ENCODE measurements around the gene FTSJ3. TPM values are rescaled to one million over a fixed set of nuclear protein-coding genes. Genes with fewer than 3 reads are reported as not detected.
"Not testable (repeated sequence)": the region's sequence is repeated elsewhere in the genome, so short reads cannot be mapped to it uniquely, and the experiment has no call there.

The FTSJ3 gene
- total RNA-seq, 1 donor from 2014 or later, result 50.2 TPM

GRCh38 chr17:63871646-63872365 is 44.3 kb upstream of the FTSJ3 start:
- not testable (repeated sequence) for H3K4me2 ChIP-seq (ENCODE audit: low read length); H3K9me3 Mint-ChIP-seq (ENCODE audit: unreplicated experiment); DNase-seq (ENCODE audit: low read depth); H3K9me3 ChIP-seq (ENCODE audit: insufficient read depth, low read depth, low read length); H3K79me2 ChIP-seq (ENCODE audit: insufficient read depth, low read length); H3K27ac Mint-ChIP-seq (ENCODE audit: unreplicated experiment); H3K36me3 Mint-ChIP-seq (ENCODE audit: low read depth, unreplicated experiment); H3K27ac ChIP-seq (ENCODE audit: low read depth, low read length); H3K27me3 ChIP-seq (ENCODE audit: insufficient read depth, low read length); H2AFZ ChIP-seq (ENCODE audit: low read depth, low read length); H3K9ac ChIP-seq (ENCODE audit: low read length); H3K4me3 Mint-ChIP-seq (ENCODE audit: unreplicated experiment); FAIRE-seq; H3K36me3 ChIP-seq (ENCODE audit: insufficient read depth, low read length); H3K4me1 ChIP-seq (ENCODE audit: insufficient read depth, low read length); H4K20me1 ChIP-seq (ENCODE audit: insufficient read depth, low read length); H3K4me3 ChIP-seq (ENCODE audit: insufficient read depth, low read depth, low read length); H3K27me3 Mint-ChIP-seq (ENCODE audit: low read depth, unreplicated experiment)
- H3K4me1 Mint-ChIP-seq (ENCODE audit: low read depth, unreplicated experiment), result peaks cover 18% of the 10 kb centered on the region

- Mint-ChIP-seq H3K4me1 (ENCODE audit: low read depth, unreplicated experiment) (peaks cover 18% of the 10 kb centered on the region), H3K27ac (ENCODE audit: unreplicated experiment) (peak overlapping the region; percentile 14)
- H3K27me3 ChIP-seq (ENCODE audit: insufficient read depth, low read length); H3K4me1 ChIP-seq (ENCODE audit: insufficient read depth, low read length); H3K36me3 ChIP-seq (ENCODE audit: insufficient read depth, low read length); H3K79me2 ChIP-seq (ENCODE audit: insufficient read depth, low read length); FAIRE-seq; H3K36me3 Mint-ChIP-seq (ENCODE audit: low read depth, unreplicated experiment); H3K9ac ChIP-seq (ENCODE audit: low read length); H3K27ac ChIP-seq (ENCODE audit: low read depth, low read length); H4K20me1 ChIP-seq (ENCODE audit: insufficient read depth, low read length); H3K4me2 ChIP-seq (ENCODE audit: low read length); H3K4me3 Mint-ChIP-seq (ENCODE audit: unreplicated experiment); H3K4me3 ChIP-seq (ENCODE audit: insufficient read depth, low read depth, low read length); H3K9me3 Mint-ChIP-seq (ENCODE audit: unreplicated experiment); H3K27me3 Mint-ChIP-seq (ENCODE audit: low read depth, unreplicated experiment); H3K9me3 ChIP-seq (ENCODE audit: insufficient read depth, low read depth, low read length); DNase-seq (ENCODE audit: low read depth); H2AFZ ChIP-seq (ENCODE audit: low read depth, low read length): not testable (repeated sequence)
Observed at GRCh38 chr17:63870292-63870665, 42.8 kb upstream of the FTSJ3 start.

- H3K4me3 ChIP-seq (ENCODE audit: insufficient read depth, low read depth, low read length); H2AFZ ChIP-seq (ENCODE audit: low read depth, low read length); H3K9me3 Mint-ChIP-seq (ENCODE audit: unreplicated experiment); H4K20me1 ChIP-seq (ENCODE audit: insufficient read depth, low read length); H3K4me3 Mint-ChIP-seq (ENCODE audit: unreplicated experiment); H3K27ac ChIP-seq (ENCODE audit: low read depth, low read length); H3K36me3 Mint-ChIP-seq (ENCODE audit: low read depth, unreplicated experiment); FAIRE-seq; H3K27me3 ChIP-seq (ENCODE audit: insufficient read depth, low read length); H3K79me2 ChIP-seq (ENCODE audit: insufficient read depth, low read length); H3K36me3 ChIP-seq (ENCODE audit: insufficient read depth, low read length); H3K9me3 ChIP-seq (ENCODE audit: insufficient read depth, low read depth, low read length); H3K9ac ChIP-seq (ENCODE audit: low read length); H3K4me1 ChIP-seq (ENCODE audit: insufficient read depth, low read length); H3K27me3 Mint-ChIP-seq (ENCODE audit: low read depth, unreplicated experiment); H3K4me2 ChIP-seq (ENCODE audit: low read length): not testable (repeated sequence)
- peak; percentile 25 for DNase-seq (ENCODE audit: low read depth)
- Mint-ChIP-seq H3K27ac (ENCODE audit: unreplicated experiment) (peak overlapping the region; percentile 77), H3K4me1 (ENCODE audit: low read depth, unreplicated experiment) (peaks cover 18% of the 10 kb centered on the region)
Observed at GRCh38 chr17:63869491-63870291, 42.2 kb upstream of the FTSJ3 start.

GRCh38 chr17:63866625-63867024 is 39.2 kb upstream of the FTSJ3 start:
- not testable (repeated sequence) for H3K4me1 ChIP-seq (ENCODE audit: insufficient read depth, low read length); H3K4me2 ChIP-seq (ENCODE audit: low read length); H3K9me3 Mint-ChIP-seq (ENCODE audit: unreplicated experiment); H3K27me3 Mint-ChIP-seq (ENCODE audit: low read depth, unreplicated experiment); H2AFZ ChIP-seq (ENCODE audit: low read depth, low read length); H3K27me3 ChIP-seq (ENCODE audit: insufficient read depth, low read length); H3K79me2 ChIP-seq (ENCODE audit: insufficient read depth, low read length); H3K9me3 ChIP-seq (ENCODE audit: insufficient read depth, low read depth, low read length); H3K27ac ChIP-seq (ENCODE audit: low read depth, low read length); H3K36me3 ChIP-seq (ENCODE audit: insufficient read depth, low read length); DNase-seq (ENCODE audit: low read depth); H4K20me1 ChIP-seq (ENCODE audit: insufficient read depth, low read length); H3K4me3 ChIP-seq (ENCODE audit: insufficient read depth, low read depth, low read length); H3K27ac Mint-ChIP-seq (ENCODE audit: unreplicated experiment); FAIRE-seq; H3K9ac ChIP-seq (ENCODE audit: low read length); H3K36me3 Mint-ChIP-seq (ENCODE audit: low read depth, unreplicated experiment); H3K4me3 Mint-ChIP-seq (ENCODE audit: unreplicated experiment)
- peak; percentile 9 for TF ChIP-seq CTCF (IDR thresholded peaks at IDR 0.05; ENCODE audit: insufficient read depth, low read depth, low read length)
- peaks cover 18% of the 10 kb centered on the region for H3K4me1 Mint-ChIP-seq (ENCODE audit: low read depth, unreplicated experiment)

Measured in astrocyte (in vitro differentiated cells and primary cell).